HepG2 (cell line): ENCODE results near the gene LIMK2. TPM values are rescaled to one million over a fixed set of nuclear protein-coding genes. Genes with fewer than 3 reads are reported as not detected.

Experiments used
- ARNT ChIP-seq: fragments of 450-650 bp; IDR thresholded peaks from 2 replicates; pipeline ENCODE4 v1.6.1; 2017
- CEBPG ChIP-seq: IDR thresholded peaks from 2 replicates; pipeline ENCODE4 v1.6.1; 2016
- EZH2 ChIP-seq: conservative IDR thresholded peaks from 2 replicates; pipeline ENCODE4 v1.6.1; 2012; ENCODE audit warnings: mild to moderate bottlenecking, low read depth, low read length, moderate library complexity
- GRHL1 ChIP-seq: sonication (generic); formaldehyde crosslinking; conservative IDR thresholded peaks from 2 replicates; pipeline ENCODE4 v1.8.0; 2022; ENCODE audit warnings: missing genetic modification reagents
- HIVEP1 ChIP-seq: sonication (generic); formaldehyde crosslinking; IDR thresholded peaks from 2 replicates; pipeline ENCODE4 v1.4.0; 2020; ENCODE audit warnings: mild to moderate bottlenecking, missing genetic modification reagents
- HNF4A ChIP-seq: sonication (generic); formaldehyde crosslinking; IDR thresholded peaks from 2 replicates; pipeline ENCODE4 v1.4.0; 2020; ENCODE audit warnings: missing genetic modification reagents
- KDM1A ChIP-seq: IDR thresholded peaks from 2 replicates; pipeline ENCODE4 v1.6.1; 2016; ENCODE audit warnings: missing compliant biosample characterization
- MIXL1 ChIP-seq: IDR thresholded peaks from 2 replicates; pipeline ENCODE4 v1.6.1; 2016
- MLLT10 ChIP-seq: sonication (generic); formaldehyde crosslinking; IDR thresholded peaks from 2 replicates; pipeline ENCODE4 v1.4.0; 2020; ENCODE audit warnings: missing genetic modification reagents
- MNT ChIP-seq: fragments of 450-650 bp; IDR thresholded peaks from 2 replicates; pipeline ENCODE4 v1.6.1; 2016
- NONO ChIP-seq, 2 experiments: fragments of 450-650 bp in 1 of 2; sonication (generic) in 1 of 2; formaldehyde crosslinking in 1 of 2; IDR thresholded peaks in 1 of 2; conservative IDR thresholded peaks in 1 of 2; 2 replicates each; pipeline versions ENCODE4 v1.6.1 to v1.8.0; 2017 to 2022; ENCODE audit warnings: mild to moderate bottlenecking in 1 of 2, missing genetic modification reagents in 1 of 2, moderate library complexity in 1 of 2
- REPIN1 ChIP-seq: sonication (generic); formaldehyde crosslinking; IDR thresholded peaks from 2 replicates; pipeline ENCODE4 v1.8.0; 2022; ENCODE audit warnings: missing genetic modification reagents, low read depth, mild to moderate bottlenecking, borderline replicate concordance
- REXO4 ChIP-seq: sonication (generic); formaldehyde crosslinking; IDR thresholded peaks from 2 replicates; pipeline ENCODE4 v1.8.0; 2022; ENCODE audit warnings: missing genetic modification reagents, mild to moderate bottlenecking, borderline replicate concordance
- SKI ChIP-seq: fragments of 450-650 bp; IDR thresholded peaks from one replicate; pipeline ENCODE4 v1.6.1; 2018; ENCODE audit warnings: mild to moderate bottlenecking; ENCODE audit not compliant: partially characterized antibody
- SP140L ChIP-seq: sonication (generic); formaldehyde crosslinking; IDR thresholded peaks from 2 replicates; pipeline ENCODE4 v1.4.0; 2020; ENCODE audit warnings: missing genetic modification reagents, borderline replicate concordance
- SPEN ChIP-seq: sonication (generic); formaldehyde crosslinking; IDR thresholded peaks from 2 replicates; pipeline ENCODE4 v1.5.1; 2020; ENCODE audit warnings: low read depth, mild to moderate bottlenecking, missing genetic modification reagents
- TFAP4 ChIP-seq: sonication (generic); IDR thresholded peaks from 2 replicates; pipeline ENCODE4 v1.6.1; 2016; ENCODE audit warnings: low read depth, borderline replicate concordance
- ZNF563 ChIP-seq: sonication (generic); formaldehyde crosslinking; IDR thresholded peaks from 2 replicates; pipeline ENCODE4 v1.8.0; 2022; ENCODE audit warnings: mild to moderate bottlenecking, moderate library complexity, missing genetic modification reagents
- ZNF646 ChIP-seq: sonication (generic); formaldehyde crosslinking; IDR thresholded peaks from 2 replicates; pipeline ENCODE4 v1.9.0; 2021; ENCODE audit warnings: mild to moderate bottlenecking, missing genetic modification reagents
- ZNF749 ChIP-seq: sonication (generic); formaldehyde crosslinking; IDR thresholded peaks from 2 replicates; pipeline ENCODE4 v1.8.0; 2022; ENCODE audit warnings: mild to moderate bottlenecking, missing genetic modification reagents, moderate library complexity, borderline replicate concordance
- ZNF773 ChIP-seq: sonication (generic); formaldehyde crosslinking; IDR thresholded peaks from 2 replicates; pipeline ENCODE4 v1.4.0; 2020; ENCODE audit warnings: missing genetic modification reagents, borderline replicate concordance
- polyA plus RNA-seq, 8 experiments: library from polyadenylated mRNA; depleted of rRNA in 3 of 8; stranded (reverse) in 7 of 8; unstranded in 1 of 8; fragments of >200 nt; fragmentation: Illumina TruSeq in 4 of 8; extraction: Trizol in 4 of 8; gene quantifications; 2 replicates each; pipeline versions ENCODE4 v1.2.1 to v1.2.3, GENCODE V29; 2011 to 2016; ENCODE audit warnings: low read depth in 4 of 8, missing spikeins in 1 of 8, mixed read lengths in 1 of 8; ENCODE audit not compliant: insufficient read depth in 1 of 8
- total RNA-seq, 5 experiments: library from RNA; depleted of rRNA; stranded (reverse); fragments of >200 nt; fragmentation: Illumina TruSeq; extraction: Trizol; gene quantifications; 2 replicates each; pipeline ENCODE4 v1.2.3, GENCODE V29; 2016; ENCODE audit warnings: low read depth in 1 of 5

The LIMK2 gene
- total and polyA plus RNA-seq, 2 of the 13 experiments (the other 11 are each of a cell fraction or from before 2014, with no cell fraction given) = 20.9 to 29.8 TPM

GRCh38 chr22:31223786-31224191 lies 11.7 kb downstream of the LIMK2 start (continued):
- TF ChIP-seq MNT (no peak), KDM1A (CRISPR knock-in tag) (no peak), CEBPG (CRISPR knock-in tag) (peak; percentile 98), ZNF773 (CRISPR knock-in tag) (no peak), ZNF563 (no peak), MIXL1 (CRISPR knock-in tag) (no peak), ARNT (no peak), HNF4A (CRISPR knock-in tag) (peak; percentile 65), GRHL1 (CRISPR knock-in tag) (no peak), SKI (no peak), ZNF646 (CRISPR knock-in tag) (no peak), NONO (IDR thresholded peaks at IDR 0.05) (no peak), NONO (CRISPR knock-in tag; conservative IDR thresholded peaks at IDR 0.05) (no peak), MLLT10 (CRISPR knock-in tag) (no peak), EZH2 (no peak), HIVEP1 (CRISPR knock-in tag) (no peak), ZNF749 (CRISPR knock-in tag) (no peak), TFAP4 (peak; percentile 60; the same call in 1 of the 2 replicates), SPEN (no peak), REPIN1 (CRISPR knock-in tag) (peak; percentile 74), REXO4 (CRISPR knock-in tag) (no peak), SP140L (CRISPR knock-in tag) (no peak)
